Stimulated activated CD4-positive, alpha-beta T cell treated with anti-CD3 and anti-CD28 coated beads, Interleukin-2, amount 100 ng/mL, for 24 hours (primary cell): ENCODE results near the gene SLC2A8.

Experiments used
- DNase-seq, 2 donors: peaks; one replicate each; pipeline ENCODE4 v3.0.0-alpha.2; 2020

SLC2A8 gene

GRCh38 chr9:127384016-127384730, 12.8 kb upstream of the SLC2A8 start:
- no peak for DNase-seq

- DNase-seq, result no peak
Observed at GRCh38 chr9:127384901-127385300, 12.1 kb upstream of the SLC2A8 start.

GRCh38 chr9:127386249-127386648, 10.7 kb upstream of the SLC2A8 start:
- no peak for DNase-seq

- no peak for DNase-seq
Observed at GRCh38 chr9:127386981-127387380, 10.0 kb upstream of the SLC2A8 start.

GRCh38 chr9:127388037-127388855, 8.7 kb upstream of the SLC2A8 start:
- DNase-seq, result peak; percentile 80 to 81

GRCh38 chr9:127388856-127389238, 8.1 kb upstream of the SLC2A8 start:
- DNase-seq, result no peak

GRCh38 chr9:127389381-127390247, 7.4 kb upstream of the SLC2A8 start:
- DNase-seq, result no peak

GRCh38 chr9:127390248-127390545, 6.8 kb upstream of the SLC2A8 start:
- DNase-seq, result no peak

- no peak for DNase-seq
Observed at GRCh38 chr9:127390563-127390962, 6.4 kb upstream of the SLC2A8 start.

- DNase-seq, result no peak
Observed at GRCh38 chr9:127392166-127392565, 4.8 kb upstream of the SLC2A8 start.

GRCh38 chr9:127392976-127393375, 4.0 kb upstream of the SLC2A8 start:
- no peak for DNase-seq

- no peak for DNase-seq
Observed at GRCh38 chr9:127393645-127394044, 3.3 kb upstream of the SLC2A8 start.

- DNase-seq, result no peak
Observed at GRCh38 chr9:127395497-127396252, 1.3 kb upstream of the SLC2A8 start.

- DNase-seq, result no peak
Observed at GRCh38 chr9:127396253-127396807, 639 bp upstream of the SLC2A8 start.

- DNase-seq, result peak in 1 of 2 donors; percentile 32
Observed at GRCh38 chr9:127397646-127398274, 791 bp downstream of the SLC2A8 start.

- DNase-seq, result no peak
Observed at GRCh38 chr9:127398275-127398647, 1.3 kb downstream of the SLC2A8 start.

GRCh38 chr9:127398715-127399400, 1.9 kb downstream of the SLC2A8 start:
- DNase-seq, result no peak

GRCh38 chr9:127399736-127400269, 2.8 kb downstream of the SLC2A8 start:
- no peak for DNase-seq

GRCh38 chr9:127402401-127403090, 5.6 kb downstream of the SLC2A8 start:
- no peak for DNase-seq

GRCh38 chr9:127403507-127404192, 6.7 kb downstream of the SLC2A8 start:
- no peak for DNase-seq
